Left ventricle myocardium inferior (tissue), 1 donor: ENCODE data around the gene VPS54. TPM values are rescaled to one million over a fixed set of nuclear protein-coding genes. Genes with fewer than 3 reads are reported as not detected.
A peak's percentile ranks its signal among the peaks of the same experiment; 100 is the strongest.

Source experiments
- DNase-seq: peaks from one replicate; pipeline ENCODE4 v3.0.0-alpha.2; 2020
- H3K27ac ChIP-seq: fragments of 200-600 bp; replicated peaks from 2 replicates; pipeline ENCODE4 v1.8.0; 2021
- H3K27me3 ChIP-seq: fragments of 200-600 bp; 2 replicates; pipeline ENCODE4 v1.8.0; 2021; ENCODE audit warnings: low read depth
- H3K36me3 ChIP-seq: fragments of 200-600 bp; 2 replicates; pipeline ENCODE4 v1.8.0; 2021
- H3K4me1 ChIP-seq: fragments of 200-600 bp; 2 replicates; pipeline ENCODE4 v1.8.0; 2021
- H3K4me3 ChIP-seq: fragments of 200-600 bp; 2 replicates; pipeline ENCODE4 v1.8.0; 2021; ENCODE audit warnings: mild to moderate bottlenecking, moderate library complexity
- H3K9me3 ChIP-seq: fragments of 200-600 bp; replicated peaks from 2 replicates; pipeline ENCODE4 v1.8.0; 2021
- intact Hi-C: fragments of 100-400 bp; cut with micrococcal nuclease; formaldehyde crosslinking; loops from one replicate; pipeline ENCODE4 v1.11.0; 2022
- total RNA-seq: library from RNA; stranded (reverse); fragmentation: NEBNext Ultra II Directional; extraction: Animal tissue kit (Norgen Biotek cat#: 25700); gene quantifications from one replicate; pipeline ENCODE4 v1.2.1, GENCODE V29; 2021
- TF ChIP-seq, protein P1 (sequence below): fragments of 200-600 bp; IDR thresholded peaks from 2 replicates; pipeline ENCODE4 v1.8.0; 2021; ENCODE audit warnings: antibody characterized with exemption, mild to moderate bottlenecking, borderline replicate concordance
- donor health status: DM: no; HTN: yes; CAD: no; lungs with severe emphysema.

The VPS54 gene
- total RNA-seq, 1 donor from 2014 or later, result 9.9 TPM

GRCh38 chr2:64063454-64063853 is 44.2 kb upstream of the VPS54 start:
- H3K27ac ChIP-seq, result peak overlapping the region; percentile 79
- H3K4me1 ChIP-seq, result peaks cover 11% of the 10 kb centered on the region
- no peak for DNase-seq
- H3K4me3 ChIP-seq, result no peak overlapping the region
- TF ChIP-seq, protein P1, sequence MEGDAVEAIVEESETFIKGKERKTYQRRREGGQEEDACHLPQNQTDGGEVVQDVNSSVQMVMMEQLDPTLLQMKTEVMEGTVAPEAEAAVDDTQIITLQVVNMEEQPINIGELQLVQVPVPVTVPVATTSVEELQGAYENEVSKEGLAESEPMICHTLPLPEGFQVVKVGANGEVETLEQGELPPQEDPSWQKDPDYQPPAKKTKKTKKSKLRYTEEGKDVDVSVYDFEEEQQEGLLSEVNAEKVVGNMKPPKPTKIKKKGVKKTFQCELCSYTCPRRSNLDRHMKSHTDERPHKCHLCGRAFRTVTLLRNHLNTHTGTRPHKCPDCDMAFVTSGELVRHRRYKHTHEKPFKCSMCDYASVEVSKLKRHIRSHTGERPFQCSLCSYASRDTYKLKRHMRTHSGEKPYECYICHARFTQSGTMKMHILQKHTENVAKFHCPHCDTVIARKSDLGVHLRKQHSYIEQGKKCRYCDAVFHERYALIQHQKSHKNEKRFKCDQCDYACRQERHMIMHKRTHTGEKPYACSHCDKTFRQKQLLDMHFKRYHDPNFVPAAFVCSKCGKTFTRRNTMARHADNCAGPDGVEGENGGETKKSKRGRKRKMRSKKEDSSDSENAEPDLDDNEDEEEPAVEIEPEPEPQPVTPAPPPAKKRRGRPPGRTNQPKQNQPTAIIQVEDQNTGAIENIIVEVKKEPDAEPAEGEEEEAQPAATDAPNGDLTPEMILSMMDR, result no peak
- no peaks in the 10 kb centered on the region for H3K9me3 ChIP-seq
- intact Hi-C loops, result no loop called here
- H3K36me3 ChIP-seq, result no peaks in the 10 kb centered on the region
- H3K27me3 ChIP-seq, result peaks cover 5% of the 10 kb centered on the region

- DNase-seq, result no peak
- intact Hi-C loops, result no loop called here
- no peak overlapping the region for H3K27ac ChIP-seq
These were observed 43.6 kb upstream of the VPS54 start for GRCh38 chr2:64062840-64063239.

GRCh38 chr2:64059270-64059669 is 40.0 kb upstream of the VPS54 start:
- H3K27ac ChIP-seq, result no peak overlapping the region
- intact Hi-C loops, result loop anchor here (10.0 kb wide), 1 partner anchor 176 kb away; no protein-coding TSS in a partner anchor
- H3K27me3 ChIP-seq, result peaks cover 11% of the 10 kb centered on the region
- H3K36me3 ChIP-seq, result no peaks in the 10 kb centered on the region
- H3K9me3 ChIP-seq, result no peaks in the 10 kb centered on the region
- H3K4me1 ChIP-seq, result peaks cover 7% of the 10 kb centered on the region
- no peak for DNase-seq
- TF ChIP-seq, protein P1, result no peak
- H3K4me3 ChIP-seq, result no peak overlapping the region

More at GRCh38 chr2:64062840-64063239, 43.6 kb upstream of the VPS54 start:
- TF ChIP-seq, protein P1, result no peak
- no peaks in the 10 kb centered on the region for H3K36me3 ChIP-seq
- H3K9me3 ChIP-seq, result no peaks in the 10 kb centered on the region
- peaks cover 8% of the 10 kb centered on the region for H3K27me3 ChIP-seq
- no peak overlapping the region for H3K4me3 ChIP-seq
- peaks cover 11% of the 10 kb centered on the region for H3K4me1 ChIP-seq

DNA sequence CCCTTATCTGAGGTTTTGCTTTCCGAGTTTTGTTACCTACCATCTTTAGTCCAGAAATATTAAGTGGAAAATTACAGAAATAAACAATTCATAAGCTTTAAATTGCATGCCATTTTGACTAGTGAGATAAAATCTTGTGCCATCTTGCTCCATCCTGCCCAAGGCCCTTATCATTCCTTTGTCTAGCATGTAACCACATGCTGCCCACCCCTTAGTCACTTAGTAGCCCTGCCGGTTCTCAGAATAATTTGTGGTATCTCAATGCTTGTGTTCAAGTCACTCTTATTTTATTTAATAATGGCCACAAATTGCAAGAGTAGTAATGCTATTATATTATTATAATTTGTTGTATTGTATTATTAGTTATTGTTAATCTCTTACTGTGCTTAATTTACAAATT is 36.8 kb upstream of the VPS54 start:
- Histone ChIP-seq H3K27ac (no peak overlapping the region), H3K36me3 (no peaks in the 10 kb centered on the region), H3K4me3 (no peak overlapping the region), H3K27me3 (peaks cover 11% of the 10 kb centered on the region), H3K4me1 (peaks cover 11% of the 10 kb centered on the region), H3K9me3 (no peaks in the 10 kb centered on the region)
- TF ChIP-seq, protein P1, result no peak
- DNase-seq, result no peak
- intact Hi-C loops, result loop anchor here (10.0 kb wide), 1 partner anchor 179 kb away; no protein-coding TSS in a partner anchor

DNA sequence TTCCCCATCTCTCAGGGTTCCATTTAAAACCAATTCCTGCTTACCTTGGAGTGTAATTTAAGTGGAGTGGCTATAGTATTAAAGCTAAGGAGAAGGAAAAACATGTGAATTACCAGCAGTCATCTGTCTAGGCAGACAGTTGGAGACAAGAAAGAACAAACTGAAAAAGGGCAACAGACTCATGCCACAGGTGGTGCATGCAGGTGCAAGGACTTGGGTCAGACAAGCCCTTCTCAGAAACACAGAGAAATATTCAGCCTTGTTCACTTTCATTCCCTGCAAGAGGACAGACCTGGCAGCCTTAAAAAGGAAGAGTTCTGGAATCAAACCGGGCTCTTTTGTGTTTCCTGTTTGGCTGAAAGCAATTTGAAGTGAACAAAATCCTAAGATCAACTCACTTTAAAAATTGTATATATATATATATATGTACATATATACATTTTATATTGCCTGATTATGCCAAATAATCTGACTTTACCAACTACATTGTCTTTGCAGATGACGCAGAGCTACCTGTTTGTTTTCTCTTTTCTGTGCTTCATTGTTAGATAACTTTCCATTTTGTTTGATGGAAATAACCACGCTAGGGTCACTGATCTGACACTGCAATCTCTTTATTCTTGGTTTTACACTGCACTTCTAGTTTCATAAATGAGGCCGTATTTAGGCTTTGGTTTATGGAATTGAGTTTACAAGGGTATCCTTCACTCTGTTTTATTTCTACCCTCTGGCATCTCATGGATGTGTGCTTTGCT is 35.1 kb upstream of the VPS54 start:
- peaks cover 14% of the 10 kb centered on the region for H3K4me1 ChIP-seq
- H3K36me3 ChIP-seq, result no peaks in the 10 kb centered on the region
- TF ChIP-seq, protein P1, result no peak
- peaks cover 11% of the 10 kb centered on the region for H3K27me3 ChIP-seq
- H3K9me3 ChIP-seq, result no peaks in the 10 kb centered on the region
- no peak overlapping the region for H3K4me3 ChIP-seq
- H3K27ac ChIP-seq, result no peak overlapping the region
- DNase-seq, result no peak
- intact Hi-C loops, result loop anchor here (5.0 to 10.0 kb wide), 2 partner anchors 180 to 273 kb away; no protein-coding TSS in a partner anchor
